ENCODE measurements around the gene TMEM18.
"Not testable (repeated sequence)": the region's sequence is repeated elsewhere in the genome, so short reads cannot be mapped to it uniquely, and the experiment has no call there.

TMEM18 gene

DNA sequence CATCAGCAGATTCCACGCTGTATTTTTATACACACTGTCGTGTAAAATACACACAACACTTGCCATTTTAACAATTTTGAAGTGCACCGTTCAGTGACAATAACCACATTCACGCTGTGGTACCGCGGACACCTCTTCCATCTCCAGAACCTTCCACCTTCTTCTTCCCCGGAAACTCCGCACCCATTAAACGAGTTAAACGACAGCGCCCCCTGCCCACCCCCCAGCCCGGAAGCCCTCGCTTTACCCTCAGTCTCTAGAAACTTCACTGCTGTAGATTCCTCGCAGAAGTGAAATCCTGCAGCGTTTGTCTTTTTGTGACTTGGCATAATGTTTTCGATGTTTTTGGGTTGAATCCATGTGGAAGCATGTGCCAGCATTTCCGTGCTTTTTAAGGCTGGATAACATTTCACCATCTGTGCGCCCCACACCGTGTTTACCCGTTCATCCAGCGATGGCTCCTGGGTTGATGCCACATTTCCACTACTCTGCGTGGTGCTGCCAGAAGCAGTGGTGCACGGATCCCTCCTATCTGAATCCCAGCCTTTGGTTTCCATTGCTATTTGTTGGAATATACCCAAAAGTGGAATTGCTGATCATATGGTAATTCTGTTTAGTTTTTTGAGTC, 32.0 kb upstream of the TMEM18 start:
- TF ChIP-seq ZBTB48 (tag by site-specific recombination; IDR thresholded peaks at IDR 0.05) (no peak), ZNF658 (tag by site-specific recombination; IDR thresholded peaks at IDR 0.05) (no peak), ZIC2 (tag by site-specific recombination; IDR thresholded peaks at IDR 0.05) (no peak), FEZF1 (tag by site-specific recombination; IDR thresholded peaks at IDR 0.05) (no peak), KLF10 (tag by site-specific recombination; IDR thresholded peaks at IDR 0.05) (no peak), KLF1 (tag by site-specific recombination; IDR thresholded peaks at IDR 0.05) (no peak)
- TF ChIP-seq, protein P1, sequence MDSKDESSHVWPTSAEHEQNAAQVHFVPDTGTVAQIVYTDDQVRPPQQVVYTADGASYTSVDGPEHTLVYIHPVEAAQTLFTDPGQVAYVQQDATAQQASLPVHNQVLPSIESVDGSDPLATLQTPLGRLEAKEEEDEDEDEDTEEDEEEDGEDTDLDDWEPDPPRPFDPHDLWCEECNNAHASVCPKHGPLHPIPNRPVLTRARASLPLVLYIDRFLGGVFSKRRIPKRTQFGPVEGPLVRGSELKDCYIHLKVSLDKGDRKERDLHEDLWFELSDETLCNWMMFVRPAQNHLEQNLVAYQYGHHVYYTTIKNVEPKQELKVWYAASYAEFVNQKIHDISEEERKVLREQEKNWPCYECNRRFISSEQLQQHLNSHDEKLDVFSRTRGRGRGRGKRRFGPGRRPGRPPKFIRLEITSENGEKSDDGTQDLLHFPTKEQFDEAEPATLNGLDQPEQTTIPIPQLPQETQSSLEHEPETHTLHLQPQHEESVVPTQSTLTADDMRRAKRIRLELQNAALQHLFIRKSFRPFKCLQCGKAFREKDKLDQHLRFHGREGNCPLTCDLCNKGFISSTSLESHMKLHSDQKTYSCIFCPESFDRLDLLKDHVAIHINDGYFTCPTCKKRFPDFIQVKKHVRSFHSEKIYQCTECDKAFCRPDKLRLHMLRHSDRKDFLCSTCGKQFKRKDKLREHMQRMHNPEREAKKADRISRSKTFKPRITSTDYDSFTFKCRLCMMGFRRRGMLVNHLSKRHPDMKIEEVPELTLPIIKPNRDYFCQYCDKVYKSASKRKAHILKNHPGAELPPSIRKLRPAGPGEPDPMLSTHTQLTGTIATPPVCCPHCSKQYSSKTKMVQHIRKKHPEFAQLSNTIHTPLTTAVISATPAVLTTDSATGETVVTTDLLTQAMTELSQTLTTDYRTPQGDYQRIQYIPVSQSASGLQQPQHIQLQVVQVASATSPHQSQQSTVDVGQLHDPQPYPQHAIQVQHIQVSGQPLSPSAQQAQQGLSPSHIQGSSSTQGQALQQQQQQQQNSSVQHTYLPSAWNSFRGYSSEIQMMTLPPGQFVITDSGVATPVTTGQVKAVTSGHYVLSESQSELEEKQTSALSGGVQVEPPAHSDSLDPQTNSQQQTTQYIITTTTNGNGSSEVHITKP (tag by site-specific recombination; IDR thresholded peaks at IDR 0.05) = no peak
- Histone ChIP-seq H3K36me3 (ENCODE audit: control insufficient read depth in 2 of 2, insufficient read depth in 1 of 2, low read length in 2 of 2) (no peaks in the 10 kb centered on the region), H3K4me3 (ENCODE audit: low read depth, low read length) (no peak overlapping the region), H3K4me1 (ENCODE audit: control insufficient read depth, insufficient read depth, low read length) (no peaks in the 10 kb centered on the region), H3K9me3 (ENCODE audit: control insufficient read depth, insufficient read depth, low read depth, low read length) (no peaks in the 10 kb centered on the region), H3K27ac (ENCODE audit: extremely low read depth, low read depth, low read length) (no peak overlapping the region)
- ChIA-PET POLR2A (no interaction called here), CTCF (no interaction called here)

DNA sequence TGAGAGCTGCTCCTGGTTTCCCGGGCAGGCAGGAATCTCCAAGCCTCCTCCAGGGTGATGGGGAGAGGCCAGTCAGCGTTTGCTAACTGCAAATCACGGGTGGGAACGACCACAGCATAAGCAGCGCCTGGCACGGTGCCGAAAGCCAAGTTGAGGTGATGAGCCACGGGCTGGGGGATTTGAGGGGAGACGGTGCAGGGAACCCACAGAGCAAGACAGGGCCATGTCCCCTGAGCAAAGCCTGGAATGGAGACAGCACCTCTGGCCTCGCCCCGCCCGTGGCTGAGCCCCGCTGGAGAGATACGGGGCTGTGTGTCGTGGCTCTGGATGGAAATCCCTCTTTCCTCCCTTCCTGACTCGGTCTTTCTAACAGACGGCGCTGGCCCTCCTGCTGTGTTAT, 31.5 kb upstream of the TMEM18 start:
- no peak overlapping the region for H3K27ac ChIP-seq (ENCODE audit: extremely low read depth, low read depth, low read length)
- no peaks in the 10 kb centered on the region for H3K4me1 ChIP-seq (ENCODE audit: control insufficient read depth, insufficient read depth, low read length)
- POLR2A ChIA-PET = no interaction called here
- CTCF ChIA-PET = no interaction called here
- no peaks in the 10 kb centered on the region for H3K36me3 ChIP-seq (ENCODE audit: control insufficient read depth in 2 of 2, insufficient read depth in 1 of 2, low read length in 2 of 2)
- no peaks in the 10 kb centered on the region for H3K9me3 ChIP-seq (ENCODE audit: control insufficient read depth, insufficient read depth, low read depth, low read length)
- TF ChIP-seq ZNF433 (tag by site-specific recombination; IDR thresholded peaks at IDR 0.05; ENCODE audit: low read depth) (no peak), SALL2 (tag by site-specific recombination; IDR thresholded peaks at IDR 0.05; ENCODE audit: borderline replicate concordance) (no peak), RBAK (tag by site-specific recombination; IDR thresholded peaks at IDR 0.05) (no peak), SP7 (tag by site-specific recombination; IDR thresholded peaks at IDR 0.05) (no peak)
- TF ChIP-seq, protein P2, sequence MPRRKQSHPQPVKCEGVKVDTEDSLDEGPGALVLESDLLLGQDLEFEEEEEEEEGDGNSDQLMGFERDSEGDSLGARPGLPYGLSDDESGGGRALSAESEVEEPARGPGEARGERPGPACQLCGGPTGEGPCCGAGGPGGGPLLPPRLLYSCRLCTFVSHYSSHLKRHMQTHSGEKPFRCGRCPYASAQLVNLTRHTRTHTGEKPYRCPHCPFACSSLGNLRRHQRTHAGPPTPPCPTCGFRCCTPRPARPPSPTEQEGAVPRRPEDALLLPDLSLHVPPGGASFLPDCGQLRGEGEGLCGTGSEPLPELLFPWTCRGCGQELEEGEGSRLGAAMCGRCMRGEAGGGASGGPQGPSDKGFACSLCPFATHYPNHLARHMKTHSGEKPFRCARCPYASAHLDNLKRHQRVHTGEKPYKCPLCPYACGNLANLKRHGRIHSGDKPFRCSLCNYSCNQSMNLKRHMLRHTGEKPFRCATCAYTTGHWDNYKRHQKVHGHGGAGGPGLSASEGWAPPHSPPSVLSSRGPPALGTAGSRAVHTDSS (tag by site-specific recombination; IDR thresholded peaks at IDR 0.05) = no peak
- TF ChIP-seq, protein P3, sequence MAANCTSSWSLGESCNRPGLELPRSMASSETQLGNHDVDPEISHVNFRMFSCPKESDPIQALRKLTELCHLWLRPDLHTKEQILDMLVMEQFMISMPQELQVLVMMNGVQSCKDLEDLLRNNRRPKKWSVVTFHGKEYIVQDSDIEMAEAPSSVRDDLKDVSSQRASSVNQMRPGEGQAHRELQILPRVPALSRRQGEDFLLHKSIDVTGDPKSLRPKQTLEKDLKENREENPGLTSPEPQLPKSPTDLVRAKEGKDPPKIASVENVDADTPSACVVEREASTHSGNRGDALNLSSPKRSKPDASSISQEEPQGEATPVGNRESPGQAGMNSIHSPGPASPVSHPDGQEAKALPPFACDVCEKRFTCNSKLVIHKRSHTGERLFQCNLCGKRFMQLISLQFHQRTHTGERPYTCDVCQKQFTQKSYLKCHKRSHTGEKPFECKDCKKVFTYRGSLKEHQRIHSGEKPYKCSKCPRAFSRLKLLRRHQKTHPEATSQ (tag by site-specific recombination; IDR thresholded peaks at IDR 0.05) = no peak
- H3K4me3 ChIP-seq (ENCODE audit: low read depth, low read length) = no peak overlapping the region

DNA sequence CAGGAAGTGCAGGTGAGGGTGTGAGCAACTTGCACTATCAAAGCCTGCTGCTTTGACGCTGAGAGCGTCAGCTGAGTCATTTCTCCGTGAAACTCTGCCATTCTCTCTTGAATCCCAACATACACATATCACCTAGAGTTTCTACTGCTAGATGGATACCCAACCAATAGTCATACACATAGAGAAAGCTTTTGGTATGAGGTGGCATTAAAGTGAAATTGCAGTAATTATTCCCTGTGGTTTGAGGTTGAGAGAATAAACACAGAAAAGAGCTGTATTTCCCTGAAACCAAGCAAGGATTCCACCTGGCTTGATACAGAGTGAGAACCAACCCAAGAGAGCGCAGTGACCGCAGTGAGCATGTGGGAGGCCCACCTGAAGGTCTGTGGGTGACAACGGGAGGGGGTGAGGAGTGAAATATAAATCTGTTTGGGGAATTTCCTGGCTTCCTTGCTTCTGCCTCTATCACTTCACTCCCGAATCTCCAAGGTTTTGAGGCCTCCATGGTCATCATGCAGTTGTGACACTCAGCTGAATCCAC, 28.8 kb upstream of the TMEM18 start:
- Histone ChIP-seq H3K4me3 (ENCODE audit: low read depth, low read length) (no peak overlapping the region), H3K9me3 (ENCODE audit: control insufficient read depth, insufficient read depth, low read depth, low read length) (no peaks in the 10 kb centered on the region), H3K4me1 (ENCODE audit: control insufficient read depth, insufficient read depth, low read length) (no peaks in the 10 kb centered on the region), H3K27ac (ENCODE audit: extremely low read depth, low read depth, low read length) (no peak overlapping the region), H3K36me3 (ENCODE audit: control insufficient read depth in 2 of 2, insufficient read depth in 1 of 2, low read length in 2 of 2) (no peaks in the 10 kb centered on the region)
- TF ChIP-seq ZNF214 (tag by site-specific recombination; IDR thresholded peaks at IDR 0.05; ENCODE audit: borderline replicate concordance) = no peak
- no peak for TF ChIP-seq ZNF529 (tag by site-specific recombination; IDR thresholded peaks at IDR 0.05; ENCODE audit: insufficient replicate concordance)
- TF ChIP-seq FEZF1 (tag by site-specific recombination; IDR thresholded peaks at IDR 0.05) = no peak
- no peak for TF ChIP-seq ZNF335 (tag by site-specific recombination; conservative IDR thresholded peaks at IDR 0.05)
- TF ChIP-seq ZNF629 (tag by site-specific recombination; IDR thresholded peaks at IDR 0.05) = no peak
- ChIA-PET POLR2A (no interaction called here), CTCF (interaction anchor here (0.6 to 1.0 kb wide), 2 partner anchors 10 to 344 kb away, joined by 3 to 5 read pairs; no protein-coding TSS in a partner anchor)

DNA sequence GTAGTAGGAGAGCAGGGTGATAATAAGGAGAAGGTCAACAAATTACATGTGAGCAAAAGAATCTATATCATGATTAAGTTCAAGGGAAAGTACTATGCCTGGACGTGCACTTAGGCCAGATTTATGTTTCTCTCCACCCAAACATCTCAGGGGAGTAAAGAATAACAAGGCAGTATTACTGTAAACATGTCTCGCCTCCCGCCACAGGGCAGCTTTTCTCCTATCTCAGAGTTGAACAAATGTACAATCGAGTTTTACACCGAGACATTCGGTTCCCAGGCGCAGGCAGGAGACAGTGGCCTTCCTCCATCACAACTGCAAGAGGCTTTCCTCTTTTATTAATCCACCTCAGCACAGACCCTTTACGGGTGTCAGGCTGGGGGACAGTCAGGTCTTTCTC, 25.6 kb upstream of the TMEM18 start:
- H3K9me3 ChIP-seq (ENCODE audit: control insufficient read depth, insufficient read depth, low read depth, low read length); H3K4me3 ChIP-seq (ENCODE audit: low read depth, low read length); H3K36me3 ChIP-seq (ENCODE audit: control insufficient read depth in 2 of 2, insufficient read depth in 1 of 2, low read length in 2 of 2); H3K4me1 ChIP-seq (ENCODE audit: control insufficient read depth, insufficient read depth, low read length); POLR2A ChIA-PET; H3K27ac ChIP-seq (ENCODE audit: extremely low read depth, low read depth, low read length): not testable (repeated sequence)
- CTCF ChIA-PET = interaction anchor here (0.7 kb wide), 1 partner anchor 848 kb away, joined by 4 read pairs; no protein-coding TSS in a partner anchor

All from HEK293 (cell line).